IMR-90 (cell line): ENCODE data around the gene DPRX. TPM values are rescaled to one million over a fixed set of nuclear protein-coding genes. Genes with fewer than 3 reads are reported as not detected.

Source experiments
- ATAC-seq: fragments of 200-7000 bp; cut with Tn5 transposase; 2 replicates; pipeline ENCODE4 v1.9.1; 2020; ENCODE audit warnings: low read depth, mild to moderate bottlenecking, moderate library complexity
- BruUV-seq: library from RNA; stranded (reverse); fragments of 400-500 nt; replicated peaks from 2 replicates; lab custom pipeline; 2021; lab: Mats Ljungman, UMichigan
- CTCF ChIA-PET: fragments of 300-600 bp; formaldehyde crosslinking; extraction: SDS; loops from one replicate; lab custom pipeline; 2021; ENCODE audit warnings: antibody characterized with exemption; lab: Yijun Ruan, JAX
- POLR2A ChIA-PET: fragments of 300-600 bp; sonication (Branson Sonifier 250); formaldehyde crosslinking; loops from one replicate; lab custom pipeline; 2022; ENCODE audit warnings: antibody characterized with exemption; ENCODE audit not compliant: unreplicated experiment; lab: Charles Lee
- DNase-seq: peaks from one replicate; pipeline ENCODE4 v3.0.0; 2013
- H2AFZ ChIP-seq: replicated peaks from 2 replicates; pipeline ENCODE3; 2013; ENCODE audit warnings: low read length, mild to moderate bottlenecking; ENCODE audit not compliant: poor library complexity
- H2AK5ac ChIP-seq: 2 replicates; pipeline ENCODE4 v1.6.1; 2013; ENCODE audit warnings: low read depth, low read length, inconsistent platforms
- H2AK9ac ChIP-seq: replicated peaks from 2 replicates; pipeline ENCODE3; 2013; ENCODE audit warnings: mild to moderate bottlenecking, low read depth, low read length, moderate library complexity; ENCODE audit not compliant: poor library complexity
- H2BK120ac ChIP-seq: 2 replicates; pipeline ENCODE4 v1.6.1; 2013; ENCODE audit warnings: low read depth, low read length, inconsistent platforms
- H2BK15ac ChIP-seq: 3 replicates; pipeline ENCODE4 v1.6.1; 2013; ENCODE audit warnings: low read depth, low read length, inconsistent platforms
- H2BK20ac ChIP-seq: 2 replicates; pipeline ENCODE4 v1.6.1; 2013; ENCODE audit warnings: low read depth, mild to moderate bottlenecking, inconsistent platforms, low read length, moderate library complexity
- H2BK5ac ChIP-seq: 2 replicates; pipeline ENCODE4 v1.6.1; 2013; ENCODE audit warnings: mild to moderate bottlenecking, low read depth, low read length, inconsistent platforms; ENCODE audit not compliant: poor library complexity, severe bottlenecking
- H3K14ac ChIP-seq: replicated peaks from 2 replicates; pipeline ENCODE4 v1.6.1; 2013; ENCODE audit warnings: low read depth, low read length, inconsistent platforms
- H3K18ac ChIP-seq: 2 replicates; pipeline ENCODE4 v1.6.1; 2013; ENCODE audit warnings: low read depth, low read length, control low read depth
- H3K23ac ChIP-seq: 2 replicates; pipeline ENCODE4 v1.6.1; 2013; ENCODE audit warnings: low read depth, low read length, inconsistent platforms
- H3K27ac ChIP-seq: 2 replicates; pipeline ENCODE4 v1.5.1; 2013; ENCODE audit warnings: mild to moderate bottlenecking, control low read depth, low read length; ENCODE audit not compliant: insufficient read depth
- H3K27me3 ChIP-seq: 2 replicates; pipeline ENCODE4 v1.6.1; 2013; ENCODE audit warnings: low read length; ENCODE audit not compliant: control insufficient read depth, insufficient read depth
- H3K36me3 ChIP-seq: 2 replicates; pipeline ENCODE4 v1.6.1; 2013; ENCODE audit warnings: low read length, mixed read lengths; ENCODE audit not compliant: control insufficient read depth, insufficient read depth
- H3K4ac ChIP-seq: 2 replicates; pipeline ENCODE4 v1.6.1; 2013; ENCODE audit warnings: low read depth, low read length, inconsistent platforms
- H3K4me1 ChIP-seq: 2 replicates; pipeline ENCODE4 v1.6.1; 2013; ENCODE audit warnings: low read length, mixed read lengths; ENCODE audit not compliant: control insufficient read depth, insufficient read depth
- H3K4me2 ChIP-seq: 2 replicates; pipeline ENCODE4 v1.6.1; 2013; ENCODE audit warnings: low read depth, mild to moderate bottlenecking, control low read depth, low read length, moderate library complexity
- H3K4me3 ChIP-seq: 2 replicates; pipeline ENCODE4 v1.5.1; 2013; ENCODE audit warnings: low read depth, mild to moderate bottlenecking, control low read depth, low read length, moderate library complexity; ENCODE audit not compliant: insufficient read depth
- H3K56ac ChIP-seq: 2 replicates; pipeline ENCODE4 v1.6.1; 2013; ENCODE audit warnings: low read length, inconsistent platforms; ENCODE audit not compliant: insufficient read depth; ENCODE audit errors: extremely low read depth
- H3K79me1 ChIP-seq, 2 experiments: 2 replicates each; pipeline ENCODE4 v1.6.1; 2013; ENCODE audit warnings: low read length in 2 of 2, inconsistent platforms in 1 of 2, low read depth in 1 of 2
- H3K9ac ChIP-seq: 2 replicates; pipeline ENCODE4 v1.6.1; 2013; ENCODE audit warnings: low read depth, low read length, control low read depth
- H3K9me1 ChIP-seq: 2 replicates; pipeline ENCODE4 v1.6.1; 2013; ENCODE audit warnings: low read length, inconsistent platforms; ENCODE audit not compliant: insufficient read depth
- H3K9me3 ChIP-seq: 2 replicates; pipeline ENCODE4 v1.6.1; 2013; ENCODE audit warnings: low read length; ENCODE audit not compliant: control insufficient read depth, insufficient read depth
- H4K20me1 ChIP-seq: 2 replicates; pipeline ENCODE4 v1.6.1; 2013; ENCODE audit warnings: low read length, inconsistent platforms; ENCODE audit not compliant: insufficient read depth
- H4K5ac ChIP-seq: 2 replicates; pipeline ENCODE4 v1.6.1; 2013; ENCODE audit warnings: mild to moderate bottlenecking, low read depth, low read length, control low read depth
- H4K8ac ChIP-seq, 2 experiments: 2 replicates each; pipeline ENCODE4 v1.6.1; 2013; ENCODE audit warnings: low read depth in 2 of 2, low read length in 2 of 2, control low read depth in 1 of 2, inconsistent platforms in 1 of 2
- H4K91ac ChIP-seq: 2 replicates; pipeline ENCODE4 v1.6.1; 2013; ENCODE audit warnings: low read depth, low read length, inconsistent platforms; ENCODE audit not compliant: insufficient read depth
- BHLHE40 ChIP-seq: fragments of 150-350 bp; IDR thresholded peaks from 2 replicates; pipeline ENCODE4 v1.6.1; 2016; ENCODE audit warnings: mild to moderate bottlenecking, low read depth, low read length
- CEBPB ChIP-seq: IDR thresholded peaks from 2 replicates; pipeline ENCODE4 v1.6.1; 2012; ENCODE audit warnings: low read depth, low read length, improper control_type of control experiment
- CHD1 ChIP-seq: IDR thresholded peaks from 2 replicates; pipeline ENCODE4 v1.6.1; 2012; ENCODE audit warnings: low read depth, low read length, improper control_type of control experiment
- ELK1 ChIP-seq: fragments of 150-350 bp; IDR thresholded peaks from 2 replicates; pipeline ENCODE4 v1.6.1; 2016; ENCODE audit warnings: low read depth, mild to moderate bottlenecking, low read length, moderate library complexity, borderline replicate concordance
- FOS ChIP-seq: fragments of 150-350 bp; IDR thresholded peaks from 2 replicates; pipeline ENCODE4 v1.6.1; 2016; ENCODE audit warnings: low read depth, low read length
- MAFK ChIP-seq: IDR thresholded peaks from 2 replicates; pipeline ENCODE4 v1.6.1; 2012; ENCODE audit warnings: low read depth, low read length, improper control_type of control experiment
- MXI1 ChIP-seq: IDR thresholded peaks from 2 replicates; pipeline ENCODE4 v1.6.1; 2012; ENCODE audit warnings: low read depth, mild to moderate bottlenecking, low read length, moderate library complexity, borderline replicate concordance
- POLR2A ChIP-seq: IDR thresholded peaks from 2 replicates; pipeline ENCODE4 v1.6.1; 2012; ENCODE audit warnings: mild to moderate bottlenecking, low read depth, low read length
- RAD21 ChIP-seq: IDR thresholded peaks from 2 replicates; pipeline ENCODE4 v1.6.1; 2012; ENCODE audit warnings: low read length, improper control_type of control experiment
- RCOR1 ChIP-seq: IDR thresholded peaks from 2 replicates; pipeline ENCODE4 v1.6.1; 2012; ENCODE audit warnings: mild to moderate bottlenecking, low read length, improper control_type of control experiment; ENCODE audit not compliant: insufficient replicate concordance
- RFX5 ChIP-seq: IDR thresholded peaks from 2 replicates; pipeline ENCODE4 v1.8.0; 2012; ENCODE audit warnings: low read depth, mild to moderate bottlenecking, low read length, moderate library complexity
- SMC3 ChIP-seq: fragments of 150-350 bp; IDR thresholded peaks from 2 replicates; pipeline ENCODE4 v1.6.1; 2016; ENCODE audit warnings: low read depth, mild to moderate bottlenecking, antibody characterized with exemption, low read length, moderate library complexity
- USF2 ChIP-seq: fragments of 150-350 bp; IDR thresholded peaks from 2 replicates; pipeline ENCODE4 v1.6.1; 2017; ENCODE audit warnings: mild to moderate bottlenecking, antibody characterized with exemption, low read length, low read depth
- whole genome bisulfite sequencing, 2 experiments: methylation state at CpG; one replicate each; pipeline versions ENCODE4 v1.1.5 to v1.1.7; 2013; ENCODE audit warnings: missing lambda C conversion rate in 2 of 2; ENCODE audit not compliant: insufficient read length in 1 of 2; ENCODE audit errors: extremely low coverage in 2 of 2; 5-methylcytosine and 5-hydroxymethylcytosine counted together
- dilution Hi-C: fragments of 300-500 bp; cut with HindIII; formaldehyde crosslinking; loops from one replicate; pipeline ENCODE4 v1.14.3; 2018; ENCODE audit warnings: low sequenced_read_pairs; ENCODE audit not compliant: unreplicated experiment
- in situ Hi-C: fragments of 300-500 bp; cut with MboI; formaldehyde crosslinking; loops from 3 replicates; pipeline ENCODE4 v1.14.3; 2019; ENCODE audit warnings: low sequenced_read_pairs, inconsistent platforms, mixed read lengths
- intact Hi-C: fragments of 100-400 bp; cut with micrococcal nuclease; formaldehyde crosslinking; loops from 2 replicates; pipeline ENCODE4 v1.10.0; 2022
- polyA plus RNA-seq, 3 experiments: library from polyadenylated mRNA; depleted of rRNA; stranded (reverse); fragments of >200 nt; gene quantifications; 2 replicates each; pipeline ENCODE4 v1.2.3, GENCODE V29; 2012; ENCODE audit warnings: low replicate concordance in 1 of 3
- total RNA-seq: library from RNA; depleted of rRNA; stranded (reverse); fragments of >200 nt; gene quantifications from 2 replicates; pipeline ENCODE4 v1.2.3, GENCODE V29; 2012

Gene DPRX
- total and polyA plus RNA-seq, 2 of the 4 experiments (the other 2 are of a cell fraction): not detected

GRCh38 chr19:53660584-53660983, 28.8 kb downstream of the DPRX start:
- ATAC-seq: no peak
- H3K9me1 ChIP-seq: no peaks in the 10 kb centered on the region
- no peaks in the 10 kb centered on the region for H3K79me1 ChIP-seq
- no peaks in the 10 kb centered on the region for H3K36me3 ChIP-seq
- H3K4me1 ChIP-seq: no peaks in the 10 kb centered on the region
- no TSS peak for BruUV-seq
- no peak overlapping the region for H3K4me2 ChIP-seq
- H3K4me3 ChIP-seq: no peak overlapping the region
- no peak overlapping the region for H2BK20ac ChIP-seq
- CTCF ChIA-PET: no interaction called here
- DNase-seq: no peak
- no peak overlapping the region for H2BK5ac ChIP-seq
- no CpG with 5 or more reads among the region's 4 CpGs for WGBS, 2 experiments
- no peak overlapping the region for H4K8ac ChIP-seq
- H4K20me1 ChIP-seq: no peaks in the 10 kb centered on the region
- H3K14ac ChIP-seq: no peak overlapping the region
- dilution Hi-C loops: no loop called here
- H2AFZ ChIP-seq: no peak overlapping the region
- H3K9me3 ChIP-seq: peaks cover 34% of the 10 kb centered on the region
- H3K27me3 ChIP-seq: no peaks in the 10 kb centered on the region
- no peak overlapping the region for H2BK15ac ChIP-seq
- H3K18ac ChIP-seq: no peak overlapping the region
- H4K5ac ChIP-seq: no peak overlapping the region
- H3K9ac ChIP-seq: no peak overlapping the region
- H3K4ac ChIP-seq: no peak overlapping the region
- no peak overlapping the region for H3K27ac ChIP-seq
- no peak overlapping the region for H4K91ac ChIP-seq
- H2AK9ac ChIP-seq: no peak overlapping the region
- TF ChIP-seq RFX5 (no peak), BHLHE40 (no peak), CHD1 (no peak), RCOR1 (no peak), FOS (no peak), POLR2A (no peak), SMC3 (no peak), MXI1 (no peak), ELK1 (no peak), MAFK (no peak), USF2 (no peak), RAD21 (no peak), CEBPB (no peak)
- POLR2A ChIA-PET: no interaction called here
- intact Hi-C loops: no loop called here
- no peak overlapping the region for H2AK5ac ChIP-seq
- in situ Hi-C loops: no loop called here
- H3K23ac ChIP-seq: no peak overlapping the region
- H2BK120ac ChIP-seq: no peak overlapping the region
- H3K56ac ChIP-seq: no peak overlapping the region
